Transverse colon (tissue), 4 donors: ENCODE results near the gene GABRG3.

Experiments used
- CTCF ChIP-seq, 5 experiments: fragments of 200-600 bp in 3 of 5; fragments of 450-650 bp in 2 of 5; sonication (generic) in 3 of 5; IDR thresholded peaks; 1 replicate in 2 of 5; 2 replicates in 3 of 5; pipeline ENCODE4 v1.5.1; 2016 to 2017; ENCODE audit warnings: antibody characterized with exemption in 5 of 5, inconsistent platforms in 3 of 5, mild to moderate bottlenecking in 2 of 5, moderate library complexity in 1 of 5
- EP300 ChIP-seq: sonication (generic); formaldehyde crosslinking; IDR thresholded peaks from one replicate; pipeline ENCODE4 v1.6.1; 2017; ENCODE audit warnings: antibody characterized with exemption, low read depth
- POLR2A ChIP-seq: fragments of 450-650 bp; IDR thresholded peaks from one replicate; pipeline ENCODE4 v1.6.1; 2016; ENCODE audit warnings: antibody characterized with exemption, mild to moderate bottlenecking, moderate library complexity
- POLR2AphosphoS5 ChIP-seq, 3 donors: sonication (generic); formaldehyde crosslinking; IDR thresholded peaks; one replicate each; pipeline ENCODE4 v1.6.1; 2016; ENCODE audit warnings: antibody characterized with exemption in 3 of 3

- TF ChIP-seq POLR2A, result no peak
- TF ChIP-seq CTCF (IDR thresholded peaks at IDR 0.05), result no peak
- TF ChIP-seq POLR2AphosphoS5 (IDR thresholded peaks at IDR 0.05), result no peak
- TF ChIP-seq EP300, result no peak
Measured at GRCh38 chr15:27223179-27223578, 252.2 kb downstream of the GABRG3 start.
